K562 (cell line): ENCODE measurements around the gene TSSK2. TPM values are rescaled to one million over a fixed set of nuclear protein-coding genes. Genes with fewer than 3 reads are reported as not detected.

ENCODE experiments used
- BHLHE40 ChIP-seq: IDR thresholded peaks from 2 replicates; pipeline ENCODE4 v1.6.1; 2011; ENCODE audit warnings: low read length, improper control_type of control experiment
- ETV6 ChIP-seq, 3 experiments: fragments of 150-350 bp in 1 of 3; sonication (generic) in 1 of 3; formaldehyde crosslinking in 1 of 3; IDR thresholded peaks; 2 replicates each; pipeline versions ENCODE4 v1.6.1 to v1.8.0; 2014 to 2022; ENCODE audit warnings: borderline replicate concordance in 2 of 3, low read depth in 2 of 3, antibody characterized with exemption in 1 of 3, low read length in 1 of 3, mild to moderate bottlenecking in 1 of 3, missing genetic modification reagents in 1 of 3
- EZH2 ChIP-seq: IDR thresholded peaks from 2 replicates; pipeline ENCODE4 v1.6.1; 2012; ENCODE audit warnings: low read depth, mild to moderate bottlenecking, inconsistent platforms, low read length, borderline replicate concordance
- FOXM1 ChIP-seq, 2 experiments: fragments of 450-650 bp in 1 of 2; sonication (generic) in 1 of 2; formaldehyde crosslinking in 1 of 2; IDR thresholded peaks; 2 replicates each; pipeline versions ENCODE4 v1.6.1 to v1.9.0; 2017 to 2022; ENCODE audit warnings: low read depth in 2 of 2, mild to moderate bottlenecking in 2 of 2, missing genetic modification reagents in 1 of 2, moderate library complexity in 1 of 2
- GABPB2 ChIP-seq: fragments of 250-450 bp; sonication (Bioruptor Pico); conservative IDR thresholded peaks from 2 replicates; pipeline ENCODE4 v1.5.1; 2021; ENCODE audit warnings: mild to moderate bottlenecking
- XRCC5 ChIP-seq: fragments of 200-400 bp; formaldehyde crosslinking; IDR thresholded peaks from 2 replicates; pipeline ENCODE4 v1.6.1; 2017; ENCODE audit warnings: low read depth, mild to moderate bottlenecking, low read length
- ZFP36 ChIP-seq: fragments of 150-350 bp; IDR thresholded peaks from 2 replicates; pipeline ENCODE4 v1.6.1; 2018; ENCODE audit warnings: low read length, low read depth; ENCODE audit not compliant: partially characterized antibody
- ZNF239 ChIP-seq: fragments of 250-450 bp; sonication (Bioruptor Pico); IDR thresholded peaks from 2 replicates; pipeline ENCODE4 v1.4.0; 2020; ENCODE audit warnings: mild to moderate bottlenecking
- ZNF324 ChIP-seq: fragments of 250-450 bp; sonication (Bioruptor Pico); IDR thresholded peaks from 2 replicates; pipeline ENCODE4 v1.4.0; 2020; ENCODE audit warnings: mild to moderate bottlenecking
- ZNF384 ChIP-seq: IDR thresholded peaks from 2 replicates; pipeline ENCODE4 v1.6.1; 2012; ENCODE audit warnings: low read depth, low read length, improper control_type of control experiment
- ZNF57 ChIP-seq: fragments of 450-650 bp; formaldehyde crosslinking; IDR thresholded peaks from 2 replicates; pipeline ENCODE4 v1.4.0; 2020; ENCODE audit warnings: mild to moderate bottlenecking, moderate library complexity
- polyA plus RNA-seq, 8 experiments: library from polyadenylated mRNA; depleted of rRNA in 4 of 8; stranded (reverse) in 5 of 8; unstranded in 3 of 8; fragments of >200 nt; fragmentation: Nextera tagmentation in 2 of 8; fragmentation: Illumina TruSeq in 1 of 8; extraction: Ambion mirVana in 2 of 8; extraction: Trizol in 1 of 8; gene quantifications; 2 replicates each; pipeline versions ENCODE4 v1.2.1 to v1.2.3, GENCODE V29; 2011 to 2014; ENCODE audit warnings: inconsistent platforms in 1 of 8, missing spikeins in 1 of 8
- total RNA-seq, 7 experiments: library from RNA; depleted of rRNA in 6 of 7; stranded (reverse); fragments of >200 nt in 6 of 7; fragmentation: Illumina TruSeq in 2 of 7; extraction: Trizol in 2 of 7; gene quantifications; 2 replicates each; pipeline versions ENCODE4 v1.2.1 to v1.2.3, GENCODE V29; 2011 to 2021; ENCODE audit warnings: low replicate concordance in 1 of 7
- TF ChIP-seq, protein P1 (sequence below): fragments of 450-650 bp; formaldehyde crosslinking; IDR thresholded peaks from 2 replicates; pipeline ENCODE4 v1.4.0; 2020; ENCODE audit warnings: mild to moderate bottlenecking, moderate library complexity
- TF ChIP-seq, protein P2 (sequence below): sonication (generic); formaldehyde crosslinking; IDR thresholded peaks from 2 replicates; pipeline ENCODE4 v1.8.0; 2022; ENCODE audit warnings: mild to moderate bottlenecking, missing genetic modification reagents, borderline replicate concordance
- TF ChIP-seq, protein P3 (sequence below): fragments of 200-800 bp; sonication (Bioruptor generic); IDR thresholded peaks from 2 replicates; pipeline ENCODE4 v1.6.1; 2017; ENCODE audit warnings: missing genetic modification characterization, missing compliant biosample characterization

TSSK2 gene
- total and polyA plus RNA-seq, 9 of the 15 experiments (the other 6 are each of a cell fraction or from before 2014, with no cell fraction given), result 0.04 TPM; not detected in 8

DNA sequence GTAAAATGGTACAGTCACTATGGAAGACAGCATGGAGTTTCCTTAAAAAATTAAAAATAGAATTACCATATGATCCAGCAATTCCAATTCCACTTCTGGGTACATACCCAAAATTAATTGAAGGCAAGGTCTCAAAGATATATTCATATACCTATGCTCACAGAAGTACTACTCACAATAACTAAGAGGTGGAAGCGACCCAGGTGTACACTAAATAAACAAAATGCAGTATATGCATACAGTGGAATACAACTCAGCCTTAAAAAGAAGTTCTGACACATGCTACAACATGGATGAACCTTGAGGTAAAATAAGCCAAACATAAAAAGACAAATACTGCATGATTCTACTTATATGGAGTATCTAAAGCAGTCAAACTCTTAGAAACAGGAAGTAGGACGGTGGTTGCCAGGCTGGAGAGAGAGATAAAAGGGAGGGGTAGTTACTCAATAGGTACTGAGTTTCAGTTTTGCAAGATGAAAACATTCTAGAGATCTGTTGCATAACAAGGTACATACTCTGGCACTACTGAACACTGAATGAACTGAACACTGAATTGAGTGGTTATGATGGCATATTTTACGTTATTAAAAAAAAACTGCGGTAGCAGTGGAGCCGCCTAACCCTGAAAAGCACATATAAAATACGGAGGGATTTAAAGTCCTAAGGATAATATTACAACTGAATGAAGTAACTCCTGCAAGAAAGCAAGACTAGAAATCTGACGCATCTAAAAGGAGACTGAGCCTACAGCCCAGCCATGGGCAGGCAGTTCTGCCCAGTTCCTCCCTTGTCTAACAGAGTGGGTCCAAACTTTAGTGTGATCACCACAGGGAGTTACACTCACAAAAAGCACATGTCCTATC, 21.7 kb upstream of the TSSK2 start (continued):
- peak in 1 of 2 experiments; percentile 7; a peak in 1 of 4 replicates for TF ChIP-seq ETV6 (IDR thresholded peaks at IDR 0.05; ENCODE audit: borderline replicate concordance in 1 of 2, low read depth in 2 of 2, low read length in 1 of 2)
- no peak; the same call in 1 of the 2 replicates for TF ChIP-seq ETV6 (CRISPR knock-in tag; IDR thresholded peaks at IDR 0.05; ENCODE audit: borderline replicate concordance)
- TF ChIP-seq, protein P1, sequence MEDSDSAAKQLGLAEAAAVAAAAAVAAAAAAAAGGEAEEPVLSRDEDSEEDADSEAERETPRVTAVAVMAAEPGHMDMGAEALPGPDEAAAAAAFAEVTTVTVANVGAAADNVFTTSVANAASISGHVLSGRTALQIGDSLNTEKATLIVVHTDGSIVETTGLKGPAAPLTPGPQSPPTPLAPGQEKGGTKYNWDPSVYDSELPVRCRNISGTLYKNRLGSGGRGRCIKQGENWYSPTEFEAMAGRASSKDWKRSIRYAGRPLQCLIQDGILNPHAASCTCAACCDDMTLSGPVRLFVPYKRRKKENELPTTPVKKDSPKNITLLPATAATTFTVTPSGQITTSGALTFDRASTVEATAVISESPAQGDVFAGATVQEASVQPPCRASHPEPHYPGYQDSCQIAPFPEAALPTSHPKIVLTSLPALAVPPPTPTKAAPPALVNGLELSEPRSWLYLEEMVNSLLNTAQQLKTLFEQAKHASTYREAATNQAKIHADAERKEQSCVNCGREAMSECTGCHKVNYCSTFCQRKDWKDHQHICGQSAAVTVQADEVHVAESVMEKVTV (CRISPR knock-in tag), result peak; percentile 19
- 0 out of 2 replicates have a peak, but pooled peaks have one; percentile 43 for TF ChIP-seq XRCC5
- TF ChIP-seq, protein P2, sequence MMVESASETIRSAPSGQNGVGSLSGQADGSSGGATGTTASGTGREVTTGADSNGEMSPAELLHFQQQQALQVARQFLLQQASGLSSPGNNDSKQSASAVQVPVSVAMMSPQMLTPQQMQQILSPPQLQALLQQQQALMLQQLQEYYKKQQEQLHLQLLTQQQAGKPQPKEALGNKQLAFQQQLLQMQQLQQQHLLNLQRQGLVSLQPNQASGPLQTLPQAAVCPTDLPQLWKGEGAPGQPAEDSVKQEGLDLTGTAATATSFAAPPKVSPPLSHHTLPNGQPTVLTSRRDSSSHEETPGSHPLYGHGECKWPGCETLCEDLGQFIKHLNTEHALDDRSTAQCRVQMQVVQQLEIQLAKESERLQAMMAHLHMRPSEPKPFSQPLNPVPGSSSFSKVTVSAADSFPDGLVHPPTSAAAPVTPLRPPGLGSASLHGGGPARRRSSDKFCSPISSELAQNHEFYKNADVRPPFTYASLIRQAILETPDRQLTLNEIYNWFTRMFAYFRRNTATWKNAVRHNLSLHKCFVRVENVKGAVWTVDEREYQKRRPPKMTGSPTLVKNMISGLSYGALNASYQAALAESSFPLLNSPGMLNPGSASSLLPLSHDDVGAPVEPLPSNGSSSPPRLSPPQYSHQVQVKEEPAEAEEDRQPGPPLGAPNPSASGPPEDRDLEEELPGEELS, result peak; percentile 13; the same call in 1 of the 2 replicates
- TF ChIP-seq GABPB2 (CRISPR knock-in tag), result no peak
- peak; percentile 89 for TF ChIP-seq FOXM1 (IDR thresholded peaks at IDR 0.05; ENCODE audit: low read depth)
- no peak for TF ChIP-seq FOXM1 (CRISPR knock-in tag; IDR thresholded peaks at IDR 0.05; ENCODE audit: low read depth)
- TF ChIP-seq, protein P3, sequence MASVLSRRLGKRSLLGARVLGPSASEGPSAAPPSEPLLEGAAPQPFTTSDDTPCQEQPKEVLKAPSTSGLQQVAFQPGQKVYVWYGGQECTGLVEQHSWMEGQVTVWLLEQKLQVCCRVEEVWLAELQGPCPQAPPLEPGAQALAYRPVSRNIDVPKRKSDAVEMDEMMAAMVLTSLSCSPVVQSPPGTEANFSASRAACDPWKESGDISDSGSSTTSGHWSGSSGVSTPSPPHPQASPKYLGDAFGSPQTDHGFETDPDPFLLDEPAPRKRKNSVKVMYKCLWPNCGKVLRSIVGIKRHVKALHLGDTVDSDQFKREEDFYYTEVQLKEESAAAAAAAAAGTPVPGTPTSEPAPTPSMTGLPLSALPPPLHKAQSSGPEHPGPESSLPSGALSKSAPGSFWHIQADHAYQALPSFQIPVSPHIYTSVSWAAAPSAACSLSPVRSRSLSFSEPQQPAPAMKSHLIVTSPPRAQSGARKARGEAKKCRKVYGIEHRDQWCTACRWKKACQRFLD (CRISPR knock-in tag), result peak; percentile 89; the same call in 1 of the 2 replicates
- peak; percentile 58; the same call in 1 of the 2 replicates for TF ChIP-seq ZNF324 (CRISPR knock-in tag)
- no peak; the same call in 1 of the 2 replicates for TF ChIP-seq ZNF239 (CRISPR knock-in tag)
- TF ChIP-seq ZNF384, result peak; percentile 22; the same call in 1 of the 2 replicates
- TF ChIP-seq BHLHE40, result no peak
- peak; percentile 16 for TF ChIP-seq ZFP36
- TF ChIP-seq EZH2, result no peak
- TF ChIP-seq ZNF57 (CRISPR knock-in tag), result no peak
